Cerebellar nuclear complex (tissue), 1 donor: Measurements from ENCODE around the gene BLM.
A peak's percentile ranks its signal among the peaks of the same experiment; 100 is the strongest.

Source experiments
- DNase-seq, 2 experiments: peaks; one replicate each; lab custom pipeline; 2025; lab: John Stamatoyannopoulos, UW

The BLM gene

GRCh38 chr15:90691982-90692773 is 25.0 kb upstream of the BLM start:
- DNase-seq: no peak

GRCh38 chr15:90694987-90695386 is 22.2 kb upstream of the BLM start:
- DNase-seq: no peak

GRCh38 chr15:90697175-90697574 is 20.0 kb upstream of the BLM start:
- no peak for DNase-seq

GRCh38 chr15:90698629-90699028 is 18.5 kb upstream of the BLM start:
- no peak for DNase-seq

- DNase-seq: no peak
Observed at GRCh38 chr15:90701048-90701447, 16.1 kb upstream of the BLM start.

- no peak for DNase-seq
Observed at GRCh38 chr15:90701880-90702630, 15.1 kb upstream of the BLM start.

GRCh38 chr15:90703455-90703854 is 13.7 kb upstream of the BLM start:
- no peak for DNase-seq

GRCh38 chr15:90705212-90705611 is 11.9 kb upstream of the BLM start:
- DNase-seq: no peak

- DNase-seq: peak in 1 of 2 experiments; percentile 10
Observed at GRCh38 chr15:90706394-90707327, 10.5 kb upstream of the BLM start.

GRCh38 chr15:90707489-90707888 is 9.7 kb upstream of the BLM start:
- DNase-seq: no peak

- DNase-seq: no peak
Observed at GRCh38 chr15:90708516-90708915, 8.6 kb upstream of the BLM start.

- no peak for DNase-seq
Observed at GRCh38 chr15:90709278-90709677, 7.9 kb upstream of the BLM start.

GRCh38 chr15:90710436-90711027 is 6.6 kb upstream of the BLM start:
- no peak for DNase-seq

GRCh38 chr15:90711418-90711824 is 5.7 kb upstream of the BLM start:
- DNase-seq: no peak

GRCh38 chr15:90711842-90712241 is 5.3 kb upstream of the BLM start:
- no peak for DNase-seq

- DNase-seq: no peak
Observed at GRCh38 chr15:90713081-90713480, 4.1 kb upstream of the BLM start.

GRCh38 chr15:90716317-90716975 is 700 bp upstream of the BLM start:
- no peak for DNase-seq

- DNase-seq: no peak
Observed at GRCh38 chr15:90718232-90718631, 1.1 kb downstream of the BLM start.

- no peak for DNase-seq
Observed at GRCh38 chr15:90720131-90720530, 3.0 kb downstream of the BLM start.

GRCh38 chr15:90729261-90729660 is 12.1 kb downstream of the BLM start:
- DNase-seq: no peak

GRCh38 chr15:90730290-90730689 is 13.1 kb downstream of the BLM start:
- no peak for DNase-seq
